PC-9 (cell line): Measurements from ENCODE around the gene FOXC2.

Experiments used
- EZH2 ChIP-seq: fragments of 200-600 bp; sonication (generic); IDR thresholded peaks from 2 replicates; pipeline ENCODE4 v1.8.0; 2017; ENCODE audit warnings: antibody characterized with exemption, low read depth
- TF ChIP-seq, protein P1 (sequence below): fragments of 200-600 bp; sonication (generic); conservative IDR thresholded peaks from 2 replicates; pipeline ENCODE4 v1.6.1; 2017; ENCODE audit warnings: mixed run types, antibody characterized with exemption, mild to moderate bottlenecking, moderate library complexity

DNA sequence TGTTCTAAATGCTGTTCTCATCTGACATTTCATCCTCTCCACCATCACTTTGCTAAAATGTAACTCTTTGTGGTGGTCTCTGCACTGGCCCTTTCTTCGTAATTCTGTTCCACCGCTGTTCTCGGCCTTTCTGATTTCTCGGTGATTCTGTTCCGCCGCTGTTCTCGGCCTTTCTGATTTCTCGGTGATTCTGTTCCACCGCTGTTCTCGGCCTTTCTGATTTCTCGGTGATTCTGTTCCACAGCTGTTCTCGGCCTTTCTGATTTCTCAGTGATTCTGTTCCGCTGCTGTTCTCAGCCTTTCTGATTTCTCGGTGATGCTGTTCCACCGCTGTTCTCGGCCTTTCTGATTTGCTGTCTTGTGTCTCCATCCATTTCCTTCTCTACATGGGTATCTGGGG is 44.0 kb upstream of the FOXC2 start:
- TF ChIP-seq, protein P1, sequence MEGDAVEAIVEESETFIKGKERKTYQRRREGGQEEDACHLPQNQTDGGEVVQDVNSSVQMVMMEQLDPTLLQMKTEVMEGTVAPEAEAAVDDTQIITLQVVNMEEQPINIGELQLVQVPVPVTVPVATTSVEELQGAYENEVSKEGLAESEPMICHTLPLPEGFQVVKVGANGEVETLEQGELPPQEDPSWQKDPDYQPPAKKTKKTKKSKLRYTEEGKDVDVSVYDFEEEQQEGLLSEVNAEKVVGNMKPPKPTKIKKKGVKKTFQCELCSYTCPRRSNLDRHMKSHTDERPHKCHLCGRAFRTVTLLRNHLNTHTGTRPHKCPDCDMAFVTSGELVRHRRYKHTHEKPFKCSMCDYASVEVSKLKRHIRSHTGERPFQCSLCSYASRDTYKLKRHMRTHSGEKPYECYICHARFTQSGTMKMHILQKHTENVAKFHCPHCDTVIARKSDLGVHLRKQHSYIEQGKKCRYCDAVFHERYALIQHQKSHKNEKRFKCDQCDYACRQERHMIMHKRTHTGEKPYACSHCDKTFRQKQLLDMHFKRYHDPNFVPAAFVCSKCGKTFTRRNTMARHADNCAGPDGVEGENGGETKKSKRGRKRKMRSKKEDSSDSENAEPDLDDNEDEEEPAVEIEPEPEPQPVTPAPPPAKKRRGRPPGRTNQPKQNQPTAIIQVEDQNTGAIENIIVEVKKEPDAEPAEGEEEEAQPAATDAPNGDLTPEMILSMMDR = no peak
- TF ChIP-seq EZH2 = no peak
